Measurements from ENCODE around the gene OTOGL. TPM values are rescaled to one million over a fixed set of nuclear protein-coding genes. Genes with fewer than 3 reads are reported as not detected.

OTOGL gene
- total and polyA plus RNA-seq, 4 donors, result 0.09 to 0.71 (median 0.21) TPM

DNA sequence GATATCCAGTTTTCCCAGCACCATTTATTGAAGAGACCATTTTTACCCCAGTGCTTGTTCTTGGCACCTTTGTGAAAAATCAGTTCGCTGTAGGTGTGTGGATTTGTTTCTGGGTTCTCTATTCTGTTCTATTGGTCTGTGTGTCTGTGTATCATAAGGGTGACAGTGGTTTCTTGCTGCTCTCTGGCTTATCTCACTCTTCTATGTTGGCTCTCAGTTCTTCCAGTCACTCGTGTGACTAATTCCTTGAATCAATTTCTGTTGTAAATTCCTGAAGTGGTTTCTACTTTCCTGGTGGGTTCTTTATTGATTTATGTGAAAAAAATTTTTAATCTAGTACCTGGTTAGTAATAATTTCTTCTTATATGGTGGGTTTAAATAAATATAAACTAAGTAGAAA lies 58.3 kb downstream of the OTOGL start:
- DNase-seq (no peak), ATAC-seq (ENCODE audit: insufficient read depth, low FRiP score) (no peak)
- Histone ChIP-seq H3K27ac (ENCODE audit: low read depth in 1 of 2, low read length in 1 of 2) (no peak overlapping the region), H3K4me1 (ENCODE audit: control insufficient read depth in 5 of 5, insufficient read depth in 5 of 5, low read length in 5 of 5) (no peaks in the 10 kb centered on the region), H3K36me3 (ENCODE audit: control insufficient read depth in 4 of 4, insufficient read depth in 4 of 4, low read length in 4 of 4) (no peaks in the 10 kb centered on the region), H3K27me3 (ENCODE audit: control insufficient read depth in 3 of 3, insufficient read depth in 3 of 3, low read length in 2 of 3) (no peaks in the 10 kb centered on the region), H3K9me3 (ENCODE audit: control insufficient read depth in 4 of 4, insufficient read depth in 3 of 4, low read length in 3 of 4) (no peaks in the 10 kb centered on the region), H3K9ac (ENCODE audit: insufficient read depth in 1 of 2, low read length in 2 of 2) (no peak overlapping the region), H3K4me3 (no peak overlapping the region)
- 55 to 87% methylated on average over 2 of the region's 2 CpGs for WGBS, 2 donors
- TF ChIP-seq, protein P1, sequence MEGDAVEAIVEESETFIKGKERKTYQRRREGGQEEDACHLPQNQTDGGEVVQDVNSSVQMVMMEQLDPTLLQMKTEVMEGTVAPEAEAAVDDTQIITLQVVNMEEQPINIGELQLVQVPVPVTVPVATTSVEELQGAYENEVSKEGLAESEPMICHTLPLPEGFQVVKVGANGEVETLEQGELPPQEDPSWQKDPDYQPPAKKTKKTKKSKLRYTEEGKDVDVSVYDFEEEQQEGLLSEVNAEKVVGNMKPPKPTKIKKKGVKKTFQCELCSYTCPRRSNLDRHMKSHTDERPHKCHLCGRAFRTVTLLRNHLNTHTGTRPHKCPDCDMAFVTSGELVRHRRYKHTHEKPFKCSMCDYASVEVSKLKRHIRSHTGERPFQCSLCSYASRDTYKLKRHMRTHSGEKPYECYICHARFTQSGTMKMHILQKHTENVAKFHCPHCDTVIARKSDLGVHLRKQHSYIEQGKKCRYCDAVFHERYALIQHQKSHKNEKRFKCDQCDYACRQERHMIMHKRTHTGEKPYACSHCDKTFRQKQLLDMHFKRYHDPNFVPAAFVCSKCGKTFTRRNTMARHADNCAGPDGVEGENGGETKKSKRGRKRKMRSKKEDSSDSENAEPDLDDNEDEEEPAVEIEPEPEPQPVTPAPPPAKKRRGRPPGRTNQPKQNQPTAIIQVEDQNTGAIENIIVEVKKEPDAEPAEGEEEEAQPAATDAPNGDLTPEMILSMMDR (IDR thresholded peaks at IDR 0.05; ENCODE audit: control extremely low read depth, extremely low read depth), result no peak

- TF ChIP-seq, protein P1 (IDR thresholded peaks at IDR 0.05; ENCODE audit: control extremely low read depth, extremely low read depth), result no peak
- DNase-seq, result no peak
- H3K27ac ChIP-seq (ENCODE audit: low read depth in 1 of 2, low read length in 1 of 2), result no peak overlapping the region
- WGBS, 2 donors, result 64 to 83% methylated on average over 4 of the region's 4 CpGs
- H3K9me3 ChIP-seq (ENCODE audit: control insufficient read depth in 4 of 4, insufficient read depth in 3 of 4, low read length in 3 of 4), result no peaks in the 10 kb centered on the region
- no peak overlapping the region for H3K9ac ChIP-seq (ENCODE audit: insufficient read depth in 1 of 2, low read length in 2 of 2)
- no peaks in the 10 kb centered on the region for H3K36me3 ChIP-seq (ENCODE audit: control insufficient read depth in 4 of 4, insufficient read depth in 4 of 4, low read length in 4 of 4)
- H3K4me1 ChIP-seq (ENCODE audit: control insufficient read depth in 5 of 5, insufficient read depth in 5 of 5, low read length in 5 of 5), result no peaks in the 10 kb centered on the region
- no peak for ATAC-seq (ENCODE audit: insufficient read depth, low FRiP score)
- no peak overlapping the region for H3K4me3 ChIP-seq
- no peaks in the 10 kb centered on the region for H3K27me3 ChIP-seq (ENCODE audit: control insufficient read depth in 3 of 3, insufficient read depth in 3 of 3, low read length in 2 of 3)
These were observed 62.3 kb downstream of the OTOGL start for GRCh38 chr12:80161612-80162011.

- Histone ChIP-seq H3K27ac (ENCODE audit: low read depth in 1 of 2, low read length in 1 of 2) (no peak overlapping the region), H3K36me3 (ENCODE audit: control insufficient read depth in 4 of 4, insufficient read depth in 4 of 4, low read length in 4 of 4) (no peaks in the 10 kb centered on the region), H3K4me1 (ENCODE audit: control insufficient read depth in 5 of 5, insufficient read depth in 5 of 5, low read length in 5 of 5) (no peaks in the 10 kb centered on the region), H3K4me3 (no peak overlapping the region), H3K9ac (ENCODE audit: insufficient read depth in 1 of 2, low read length in 2 of 2) (no peak overlapping the region), H3K9me3 (ENCODE audit: control insufficient read depth in 4 of 4, insufficient read depth in 3 of 4, low read length in 3 of 4) (no peaks in the 10 kb centered on the region), H3K27me3 (ENCODE audit: control insufficient read depth in 3 of 3, insufficient read depth in 3 of 3, low read length in 2 of 3) (no peaks in the 10 kb centered on the region)
- TF ChIP-seq, protein P1 (IDR thresholded peaks at IDR 0.05; ENCODE audit: control extremely low read depth, extremely low read depth), result no peak
- ATAC-seq (ENCODE audit: insufficient read depth, low FRiP score) (no peak), DNase-seq (no peak)
- WGBS, 2 donors, result 57 to 66% methylated on average over 2 of the region's 2 CpGs
These were observed 62.8 kb downstream of the OTOGL start for GRCh38 chr12:80162177-80162576.

GRCh38 chr12:80165746-80166145 lies 66.4 kb downstream of the OTOGL start:
- ATAC-seq (ENCODE audit: insufficient read depth, low FRiP score) (no peak), DNase-seq (no peak)
- TF ChIP-seq, protein P1 (IDR thresholded peaks at IDR 0.05; ENCODE audit: control extremely low read depth, extremely low read depth), result no peak

More at GRCh38 chr12:80165746-80166145, 66.4 kb downstream of the OTOGL start:
- Histone ChIP-seq H3K36me3 (ENCODE audit: control insufficient read depth in 4 of 4, insufficient read depth in 4 of 4, low read length in 4 of 4) (no peaks in the 10 kb centered on the region), H3K4me1 (ENCODE audit: control insufficient read depth in 5 of 5, insufficient read depth in 5 of 5, low read length in 5 of 5) (no peaks in the 10 kb centered on the region), H3K4me3 (no peak overlapping the region), H3K27me3 (ENCODE audit: control insufficient read depth in 3 of 3, insufficient read depth in 3 of 3, low read length in 2 of 3) (no peaks in the 10 kb centered on the region), H3K9me3 (ENCODE audit: control insufficient read depth in 4 of 4, insufficient read depth in 3 of 4, low read length in 3 of 4) (no peaks in the 10 kb centered on the region), H3K9ac (ENCODE audit: insufficient read depth in 1 of 2, low read length in 2 of 2) (no peak overlapping the region), H3K27ac (ENCODE audit: low read depth in 1 of 2, low read length in 1 of 2) (no peak overlapping the region)
